Nephron (organoid): ENCODE results near the gene KCNQ4.

Experiments
- H3K27ac Mint-ChIP-seq, 3 experiments: 2 replicates each; pipeline ENCODE4 v1.8.0; 2020; ENCODE audit warnings: mixed read lengths in 3 of 3, mild to moderate bottlenecking in 2 of 3, moderate library complexity in 1 of 3
- H3K27me3 Mint-ChIP-seq: 2 replicates; pipeline ENCODE4 v1.8.0; 2021; ENCODE audit warnings: low read depth, mild to moderate bottlenecking, moderate library complexity, mixed read lengths
- H3K36me3 Mint-ChIP-seq: 2 replicates; pipeline ENCODE4 v1.8.0; 2020; ENCODE audit warnings: low read depth, mixed read lengths
- H3K4me1 Mint-ChIP-seq: 2 replicates; pipeline ENCODE4 v1.8.0; 2020; ENCODE audit warnings: mixed read lengths
- H3K4me3 Mint-ChIP-seq, 3 experiments: 2 replicates each; pipeline ENCODE4 v1.8.0; 2020; ENCODE audit warnings: mild to moderate bottlenecking in 3 of 3, mixed read lengths in 3 of 3, moderate library complexity in 2 of 3
- H3K9me3 Mint-ChIP-seq: 2 replicates; pipeline ENCODE4 v1.8.0; 2020; ENCODE audit warnings: mixed read lengths
- CTCF ChIP-seq, 3 experiments: fragments of 200-600 bp; sonication (generic); IDR thresholded peaks; one replicate each; pipeline ENCODE4 v1.5.0; 2021; ENCODE audit warnings: antibody characterized with exemption in 3 of 3; ENCODE audit not compliant: unreplicated experiment in 3 of 3

The KCNQ4 gene

GRCh38 chr1:40764981-40765380 lies 18.6 kb upstream of the KCNQ4 start:
- peak overlapping the region in 1 of 3 experiments; percentile 19 for H3K27ac Mint-ChIP-seq
- no peak for TF ChIP-seq CTCF (IDR thresholded peaks at IDR 0.05; ENCODE audit: unreplicated experiment in 3 of 3)
- H3K27me3 Mint-ChIP-seq, result no peaks in the 10 kb centered on the region
- H3K4me1 Mint-ChIP-seq, result peaks cover 14% of the 10 kb centered on the region
- peaks cover 81% of the 10 kb centered on the region for H3K36me3 Mint-ChIP-seq
- no peak overlapping the region for H3K4me3 Mint-ChIP-seq
- no peaks in the 10 kb centered on the region for H3K9me3 Mint-ChIP-seq

- Mint-ChIP-seq H3K36me3 (peaks cover 87% of the 10 kb centered on the region), H3K9me3 (no peaks in the 10 kb centered on the region), H3K27me3 (no peaks in the 10 kb centered on the region), H3K4me1 (peaks cover 14% of the 10 kb centered on the region), H3K4me3 (no peak overlapping the region), H3K27ac (no peak overlapping the region)
- no peak for TF ChIP-seq CTCF (IDR thresholded peaks at IDR 0.05; ENCODE audit: unreplicated experiment in 3 of 3)
These were observed 17.6 kb upstream of the KCNQ4 start for GRCh38 chr1:40766017-40766416.

- Mint-ChIP-seq H3K9me3 (no peaks in the 10 kb centered on the region), H3K4me1 (peaks cover 14% of the 10 kb centered on the region), H3K27ac (no peak overlapping the region), H3K27me3 (no peaks in the 10 kb centered on the region), H3K4me3 (no peak overlapping the region), H3K36me3 (peaks cover 87% of the 10 kb centered on the region)
- TF ChIP-seq CTCF (IDR thresholded peaks at IDR 0.05; ENCODE audit: unreplicated experiment in 3 of 3), result no peak
These were observed 17.0 kb upstream of the KCNQ4 start for GRCh38 chr1:40766560-40766959.

GRCh38 chr1:40768146-40768990 lies 15.2 kb upstream of the KCNQ4 start:
- Mint-ChIP-seq H3K36me3 (peaks cover 88% of the 10 kb centered on the region), H3K4me1 (peaks cover 14% of the 10 kb centered on the region), H3K4me3 (no peak overlapping the region), H3K27ac (no peak overlapping the region), H3K9me3 (no peaks in the 10 kb centered on the region), H3K27me3 (no peaks in the 10 kb centered on the region)
- no peak for TF ChIP-seq CTCF (IDR thresholded peaks at IDR 0.05; ENCODE audit: unreplicated experiment in 3 of 3)

- H3K4me3 Mint-ChIP-seq, result no peak overlapping the region
These were observed 13.8 kb upstream of the KCNQ4 start for GRCh38 chr1:40769815-40770214.

More at GRCh38 chr1:40769815-40770214, 13.8 kb upstream of the KCNQ4 start:
- Mint-ChIP-seq H3K27me3 (no peaks in the 10 kb centered on the region), H3K4me1 (peaks cover 12% of the 10 kb centered on the region), H3K36me3 (peaks cover 85% of the 10 kb centered on the region), H3K27ac (no peak overlapping the region), H3K9me3 (no peaks in the 10 kb centered on the region)
- no peak for TF ChIP-seq CTCF (IDR thresholded peaks at IDR 0.05; ENCODE audit: unreplicated experiment in 3 of 3)
